Gastrocnemius medialis (tissue), 4 donors: ENCODE data around the gene SLC38A9.
A peak's percentile ranks its signal among the peaks of the same experiment; 100 is the strongest.

Experiments used
- POLR2A ChIP-seq, 2 donors: fragments of 450-650 bp; IDR thresholded peaks; one replicate each; pipeline ENCODE4 v1.6.1; 2017; ENCODE audit warnings: antibody characterized with exemption in 2 of 2, mild to moderate bottlenecking in 2 of 2, moderate library complexity in 2 of 2
- TF ChIP-seq, protein P1 (sequence below), 5 experiments: fragments of 450-650 bp in 3 of 5; fragments of 200-600 bp in 2 of 5; sonication (generic) in 2 of 5; IDR thresholded peaks in 4 of 5; conservative IDR thresholded peaks in 1 of 5; 1 replicate in 4 of 5; 2 replicates in 1 of 5; pipeline ENCODE4 v1.5.1; 2016 to 2019; ENCODE audit warnings: antibody characterized with exemption in 5 of 5, mild to moderate bottlenecking in 3 of 5, moderate library complexity in 3 of 5

DNA sequence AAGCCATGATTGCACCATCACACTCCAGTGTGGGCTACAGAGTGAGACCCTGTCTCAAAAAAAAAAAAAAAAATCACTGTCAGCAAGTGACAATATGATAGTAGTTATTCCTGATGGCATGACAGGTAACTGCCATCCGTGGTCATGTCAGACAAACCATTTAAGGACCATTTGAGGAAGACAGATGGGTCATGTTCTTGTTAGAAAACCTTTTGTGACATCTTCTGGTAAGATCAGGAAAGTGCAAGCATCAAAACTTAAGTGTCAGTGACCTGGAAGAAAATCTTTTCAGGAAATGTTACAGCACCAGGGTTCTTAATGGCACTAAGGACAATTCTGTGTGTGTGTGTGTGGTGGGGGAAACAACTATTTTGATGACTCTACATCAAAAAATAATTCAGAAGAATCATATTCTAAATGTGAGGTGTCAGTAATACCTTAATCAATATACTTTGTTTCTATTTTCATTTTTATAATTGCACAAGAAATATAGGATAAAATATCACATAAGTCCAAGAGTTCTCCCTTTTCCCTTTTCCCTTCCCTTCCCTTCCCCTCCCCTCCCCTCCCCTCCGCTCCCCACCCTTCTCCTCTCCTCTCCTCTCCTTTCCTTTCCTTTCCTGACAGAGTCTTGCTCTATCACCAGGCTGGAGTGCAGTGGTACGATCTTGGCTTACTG is 17.8 kb downstream of the SLC38A9 start:
- TF ChIP-seq, protein P1, sequence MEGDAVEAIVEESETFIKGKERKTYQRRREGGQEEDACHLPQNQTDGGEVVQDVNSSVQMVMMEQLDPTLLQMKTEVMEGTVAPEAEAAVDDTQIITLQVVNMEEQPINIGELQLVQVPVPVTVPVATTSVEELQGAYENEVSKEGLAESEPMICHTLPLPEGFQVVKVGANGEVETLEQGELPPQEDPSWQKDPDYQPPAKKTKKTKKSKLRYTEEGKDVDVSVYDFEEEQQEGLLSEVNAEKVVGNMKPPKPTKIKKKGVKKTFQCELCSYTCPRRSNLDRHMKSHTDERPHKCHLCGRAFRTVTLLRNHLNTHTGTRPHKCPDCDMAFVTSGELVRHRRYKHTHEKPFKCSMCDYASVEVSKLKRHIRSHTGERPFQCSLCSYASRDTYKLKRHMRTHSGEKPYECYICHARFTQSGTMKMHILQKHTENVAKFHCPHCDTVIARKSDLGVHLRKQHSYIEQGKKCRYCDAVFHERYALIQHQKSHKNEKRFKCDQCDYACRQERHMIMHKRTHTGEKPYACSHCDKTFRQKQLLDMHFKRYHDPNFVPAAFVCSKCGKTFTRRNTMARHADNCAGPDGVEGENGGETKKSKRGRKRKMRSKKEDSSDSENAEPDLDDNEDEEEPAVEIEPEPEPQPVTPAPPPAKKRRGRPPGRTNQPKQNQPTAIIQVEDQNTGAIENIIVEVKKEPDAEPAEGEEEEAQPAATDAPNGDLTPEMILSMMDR (IDR thresholded peaks at IDR 0.05 in 4 of 5, conservative IDR thresholded peaks at IDR 0.05 in 1 of 5): peak in 4 of 5 experiments; percentile 12 to 50 (median 26)
- TF ChIP-seq POLR2A (IDR thresholded peaks at IDR 0.05): no peak
